ENCODE results near the gene LRP10. TPM values are rescaled to one million over a fixed set of nuclear protein-coding genes. Genes with fewer than 3 reads are reported as not detected.

The LRP10 gene
- total and polyA plus RNA-seq, 2 of the 4 experiments (the other 2 are of a cell fraction): 25.1 to 118 TPM

DNA sequence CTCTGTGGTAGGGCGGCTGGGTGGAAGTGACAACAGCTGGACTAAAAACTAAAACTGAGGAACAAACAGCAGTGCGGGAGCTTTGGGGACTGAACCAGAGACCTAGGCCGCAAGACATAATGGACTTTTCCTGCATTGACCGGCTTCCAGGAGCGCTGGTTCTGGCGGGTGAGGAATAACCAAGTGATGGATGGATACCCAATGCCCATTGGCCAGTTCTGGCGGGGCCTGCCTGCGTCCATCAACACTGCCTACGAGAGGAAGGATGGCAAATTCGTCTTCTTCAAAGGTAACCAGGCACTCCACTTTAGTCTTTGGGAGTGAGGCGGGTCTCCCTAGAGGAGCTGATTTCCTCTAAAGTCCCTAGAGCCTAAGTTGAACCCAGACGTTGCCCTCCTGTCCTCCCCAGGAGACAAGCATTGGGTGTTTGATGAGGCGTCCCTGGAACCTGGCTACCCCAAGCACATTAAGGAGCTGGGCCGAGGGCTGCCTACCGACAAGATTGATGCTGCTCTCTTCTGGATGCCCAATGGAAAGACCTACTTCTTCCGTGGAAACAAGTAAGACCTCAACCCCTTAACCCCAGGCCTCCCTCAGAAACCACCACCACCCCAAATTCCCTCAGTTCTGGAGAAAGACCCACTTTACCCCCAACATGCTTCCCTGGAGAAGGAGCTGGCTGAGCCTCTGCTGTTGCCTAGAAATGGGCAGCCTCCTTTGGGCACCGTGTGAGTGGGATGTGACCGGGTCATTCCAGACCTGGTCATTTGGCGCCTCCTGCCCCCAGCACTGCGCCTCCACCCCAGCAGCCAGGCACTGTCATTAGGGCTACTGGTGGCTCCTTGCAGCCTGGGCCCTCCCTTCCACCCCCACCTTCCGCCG, 27.1 kb upstream of the LRP10 start:
- in situ Hi-C loops (cut with MboI; ENCODE audit: low sequenced_read_pairs): loop anchor here (10.0 kb wide), 1 partner anchor 260 kb away; the partner anchor contains the start of gene DAD1
- Histone ChIP-seq H3K56ac (ENCODE audit: extremely low read depth, insufficient read depth, low read length) (no peak overlapping the region), H2AFZ (replicated peaks; ENCODE audit: low read length, poor library complexity) (peak overlapping the region; percentile 14), H2BK5ac (ENCODE audit: low read depth, low read length, poor library complexity, severe bottlenecking) (no peak overlapping the region), H2AK9ac (replicated peaks; ENCODE audit: low read depth, low read length, poor library complexity) (peak overlapping the region; percentile 69), H3K79me1 (ENCODE audit: low read depth in 1 of 2, low read length in 2 of 2) (peaks cover 10 to 71% of the 10 kb centered on the region in 2 experiments; a peak in 3 of 4 replicates), H4K8ac (ENCODE audit: low read depth in 2 of 2, low read length in 2 of 2) (peak overlapping the region in 1 of 2 experiments; percentile 16; a peak in 1 of 4 replicates), H3K4me3 (ENCODE audit: insufficient read depth, low read depth, low read length) (no peak overlapping the region), H3K27ac (ENCODE audit: insufficient read depth, low read length) (peak overlapping the region; percentile 8; the same call in 1 of the 2 replicates), H3K23ac (ENCODE audit: low read depth, low read length) (no peak overlapping the region; the same call in 1 of the 2 replicates), H2BK20ac (ENCODE audit: low read depth, low read length) (no peak overlapping the region), H2BK120ac (ENCODE audit: low read depth, low read length) (no peak overlapping the region), H3K27me3 (ENCODE audit: control insufficient read depth, insufficient read depth, low read length) (no peaks in the 10 kb centered on the region), H3K9ac (ENCODE audit: low read depth, low read length) (no peak overlapping the region), H3K4me2 (ENCODE audit: low read depth, low read length) (no peak overlapping the region), H2BK15ac (ENCODE audit: low read depth, low read length) (no peak overlapping the region), H3K9me3 (ENCODE audit: control insufficient read depth, insufficient read depth, low read length) (no peaks in the 10 kb centered on the region), H2AK5ac (ENCODE audit: low read depth, low read length) (no peak overlapping the region), H4K20me1 (ENCODE audit: insufficient read depth, low read length) (peaks cover 54% of the 10 kb centered on the region; the same call in 1 of the 2 replicates), H3K9me1 (ENCODE audit: insufficient read depth, low read length) (peaks cover 27% of the 10 kb centered on the region), H4K91ac (ENCODE audit: insufficient read depth, low read depth, low read length) (no peak overlapping the region), H3K4ac (ENCODE audit: low read depth, low read length) (no peak overlapping the region; the same call in 1 of the 2 replicates), H3K14ac (replicated peaks; ENCODE audit: low read depth, low read length) (no peak overlapping the region), H3K4me1 (ENCODE audit: control insufficient read depth, insufficient read depth, low read length) (peaks cover 41% of the 10 kb centered on the region), H4K5ac (ENCODE audit: low read depth, low read length) (no peak overlapping the region), H3K18ac (ENCODE audit: low read depth, low read length) (no peak overlapping the region), H3K36me3 (ENCODE audit: control insufficient read depth, insufficient read depth, low read length) (peaks cover 65% of the 10 kb centered on the region)
- ChIA-PET POLR2A (ENCODE audit: unreplicated experiment) (no interaction called here), CTCF (no interaction called here)
- dilution Hi-C loops (cut with HindIII; ENCODE audit: low sequenced_read_pairs, unreplicated experiment): no loop called here
- 98% methylated on average over 14 of the region's 22 CpGs; no CpG with 5 or more reads in 1 of the 2 experiments for WGBS, 2 experiments (ENCODE audit: extremely low coverage in 2 of 2, insufficient read length in 1 of 2)
- BruUV-seq (replicated peaks): no TSS peak
- intact Hi-C loops (cut with micrococcal nuclease): no loop called here
- TF ChIP-seq SMC3 (IDR thresholded peaks at IDR 0.05; ENCODE audit: low read depth, low read length) (no peak), MAZ (IDR thresholded peaks at IDR 0.05; ENCODE audit: borderline replicate concordance, low read depth, low read length) (no peak), NFE2L2 (IDR thresholded peaks at IDR 0.05; ENCODE audit: low read depth, low read length) (no peak)
- TF ChIP-seq, protein P1, sequence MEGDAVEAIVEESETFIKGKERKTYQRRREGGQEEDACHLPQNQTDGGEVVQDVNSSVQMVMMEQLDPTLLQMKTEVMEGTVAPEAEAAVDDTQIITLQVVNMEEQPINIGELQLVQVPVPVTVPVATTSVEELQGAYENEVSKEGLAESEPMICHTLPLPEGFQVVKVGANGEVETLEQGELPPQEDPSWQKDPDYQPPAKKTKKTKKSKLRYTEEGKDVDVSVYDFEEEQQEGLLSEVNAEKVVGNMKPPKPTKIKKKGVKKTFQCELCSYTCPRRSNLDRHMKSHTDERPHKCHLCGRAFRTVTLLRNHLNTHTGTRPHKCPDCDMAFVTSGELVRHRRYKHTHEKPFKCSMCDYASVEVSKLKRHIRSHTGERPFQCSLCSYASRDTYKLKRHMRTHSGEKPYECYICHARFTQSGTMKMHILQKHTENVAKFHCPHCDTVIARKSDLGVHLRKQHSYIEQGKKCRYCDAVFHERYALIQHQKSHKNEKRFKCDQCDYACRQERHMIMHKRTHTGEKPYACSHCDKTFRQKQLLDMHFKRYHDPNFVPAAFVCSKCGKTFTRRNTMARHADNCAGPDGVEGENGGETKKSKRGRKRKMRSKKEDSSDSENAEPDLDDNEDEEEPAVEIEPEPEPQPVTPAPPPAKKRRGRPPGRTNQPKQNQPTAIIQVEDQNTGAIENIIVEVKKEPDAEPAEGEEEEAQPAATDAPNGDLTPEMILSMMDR (conservative IDR thresholded peaks at IDR 0.05; ENCODE audit: low read depth, low read length): no peak
- DNase-seq (no peak), ATAC-seq (ENCODE audit: low read depth) (no peak)
